HG03108 (cell line): ENCODE measurements around the gene HIVEP3.
"Not testable (repeated sequence)": the region's sequence is repeated elsewhere in the genome, so short reads cannot be mapped to it uniquely, and the experiment has no call there.

ENCODE experiments used
- ATAC-seq: cut with Tn5 transposase; IDR thresholded peaks from one replicate; pipeline ENCODE4 v1.9.1; 2021; ENCODE audit warnings: moderate library complexity; ENCODE audit not compliant: unreplicated experiment

Gene HIVEP3

GRCh38 chr1:41924911-41925310, 6.2 kb upstream of the HIVEP3 start:
- no peak for ATAC-seq

GRCh38 chr1:41921271-41921670, 2.5 kb upstream of the HIVEP3 start:
- ATAC-seq: not testable (repeated sequence)

GRCh38 chr1:41920658-41921057, 1.9 kb upstream of the HIVEP3 start:
- no peak for ATAC-seq

- peak; percentile 77 for ATAC-seq
Observed at GRCh38 chr1:41919764-41920397, 1.2 kb upstream of the HIVEP3 start.

GRCh38 chr1:41919131-41919530, 409 bp upstream of the HIVEP3 start:
- no peak for ATAC-seq

GRCh38 chr1:41917835-41918449, 780 bp downstream of the HIVEP3 start:
- ATAC-seq: no peak

GRCh38 chr1:41917076-41917475, 1.6 kb downstream of the HIVEP3 start:
- no peak for ATAC-seq

- ATAC-seq: no peak
Observed at GRCh38 chr1:41915786-41916571, 2.7 kb downstream of the HIVEP3 start.

GRCh38 chr1:41914516-41914915, 4.2 kb downstream of the HIVEP3 start:
- ATAC-seq: no peak

- no peak for ATAC-seq
Observed at GRCh38 chr1:41913014-41913413, 5.7 kb downstream of the HIVEP3 start.

- no peak for ATAC-seq
Observed at GRCh38 chr1:41908288-41908895, 10.3 kb downstream of the HIVEP3 start.

GRCh38 chr1:41907446-41907845, 11.3 kb downstream of the HIVEP3 start:
- ATAC-seq: no peak

GRCh38 chr1:41906943-41907342, 11.8 kb downstream of the HIVEP3 start:
- no peak for ATAC-seq

- ATAC-seq: no peak
Observed at GRCh38 chr1:41905093-41905675, 13.5 kb downstream of the HIVEP3 start.

GRCh38 chr1:41902664-41903063, 16.1 kb downstream of the HIVEP3 start:
- no peak for ATAC-seq

GRCh38 chr1:41902159-41902577, 16.6 kb downstream of the HIVEP3 start:
- no peak for ATAC-seq

GRCh38 chr1:41901551-41901950, 17.2 kb downstream of the HIVEP3 start:
- no peak for ATAC-seq

- no peak for ATAC-seq
Observed at GRCh38 chr1:41900603-41901444, 17.9 kb downstream of the HIVEP3 start.

GRCh38 chr1:41898191-41898713, 20.5 kb downstream of the HIVEP3 start:
- no peak for ATAC-seq

GRCh38 chr1:41895552-41895951, 23.2 kb downstream of the HIVEP3 start:
- no peak for ATAC-seq
